Neural crest cell (in vitro differentiated cells): ENCODE results near the gene PCDHGB3. TPM values are rescaled to one million over a fixed set of nuclear protein-coding genes. Genes with fewer than 3 reads are reported as not detected.
"Not testable (repeated sequence)": the region's sequence is repeated elsewhere in the genome, so short reads cannot be mapped to it uniquely, and the experiment has no call there.

Experiments
- DNase-seq: peaks from one replicate; pipeline ENCODE4 v3.0.0; 2021; ENCODE audit warnings: low read depth, mixed read lengths, low spot score
- H3K27ac Mint-ChIP-seq: one replicate; pipeline ENCODE4 v1.8.0; 2021; ENCODE audit warnings: mild to moderate bottlenecking, mixed read lengths; ENCODE audit not compliant: unreplicated experiment
- H3K27me3 Mint-ChIP-seq: 2 replicates; pipeline ENCODE4 v1.8.0; 2021; ENCODE audit warnings: low read depth, mild to moderate bottlenecking, mixed read lengths
- H3K36me3 Mint-ChIP-seq: 2 replicates; pipeline ENCODE4 v1.8.0; 2021; ENCODE audit warnings: low read depth, mild to moderate bottlenecking, mixed read lengths
- H3K4me1 Mint-ChIP-seq: 2 replicates; pipeline ENCODE4 v1.8.0; 2021; ENCODE audit warnings: mixed read lengths
- H3K4me3 Mint-ChIP-seq: one replicate; pipeline ENCODE4 v1.8.0; 2021; ENCODE audit warnings: mild to moderate bottlenecking, mixed read lengths
- H3K9me3 Mint-ChIP-seq: 2 replicates; pipeline ENCODE4 v1.8.0; 2021; ENCODE audit warnings: mixed read lengths
- CTCF ChIP-seq: fragments of 200-600 bp; sonication (generic); conservative IDR thresholded peaks from 2 replicates; pipeline ENCODE4 v1.5.0; 2021; ENCODE audit warnings: antibody characterized with exemption, mild to moderate bottlenecking
- long read RNA-seq: library from polyadenylated mRNA; unstranded; transcript quantifications from one replicate; pipeline ENCODE4 v2.0.0, GENCODE V29; 2020
- total RNA-seq: library from RNA; stranded (reverse); gene quantifications from 2 replicates; pipeline ENCODE4 v1.2.1, GENCODE V29; 2021

Gene PCDHGB3
- 0.51 and 0.71 TPM in 2 replicates for total RNA-seq
- long read RNA-seq = 0 reads

GRCh38 chr5:141369994-141370848 is at the start of gene PCDHGB3:
PCDHGB3 (plus strand) TSS chr5:141370242; CDS start chr5:141370395, 153 bp downstream.
- TF ChIP-seq CTCF = no peak
- Mint-ChIP-seq H3K27ac (no peak within 1 kb of the TSS), H3K4me1 (no peaks in the 10 kb centered on the region), H3K27me3 (no peaks in the 10 kb centered on the region), H3K9me3 (peaks cover 20% of the 10 kb centered on the region), H3K36me3 (peaks cover 26% of the 10 kb centered on the region), H3K4me3 (no peak within 1 kb of the TSS)
- DNase-seq = no peak

- Mint-ChIP-seq H3K4me1 (peaks cover 24% of the 10 kb centered on the region), H3K9me3 (peaks cover 28% of the 10 kb centered on the region), H3K27me3 (peaks cover 12% of the 10 kb centered on the region), H3K4me3 (peak overlapping the region; percentile 94), H3K27ac (no peak overlapping the region), H3K36me3 (peaks cover 49% of the 10 kb centered on the region)
- no peak for TF ChIP-seq CTCF
- DNase-seq = no peak
These were observed 47.8 kb upstream of the PCDHGB3 start for GRCh38 chr5:141322261-141322660.

GRCh38 chr5:141326088-141326854 is 43.8 kb upstream of the PCDHGB3 start:
- no peak for DNase-seq

GRCh38 chr5:141328231-141328630 is 41.8 kb upstream of the PCDHGB3 start:
- no peak for DNase-seq
- H3K9me3 Mint-ChIP-seq = peaks cover 11% of the 10 kb centered on the region
- H3K36me3 Mint-ChIP-seq = peaks cover 23% of the 10 kb centered on the region
- H3K4me1 Mint-ChIP-seq = no peaks in the 10 kb centered on the region
- no peak overlapping the region for H3K4me3 Mint-ChIP-seq
- H3K27me3 Mint-ChIP-seq = peaks cover 2% of the 10 kb centered on the region
- H3K27ac Mint-ChIP-seq = no peak overlapping the region
- TF ChIP-seq CTCF = no peak

More at GRCh38 chr5:141326088-141326854, 43.8 kb upstream of the PCDHGB3 start:
- Mint-ChIP-seq H3K27me3 (peaks cover 2% of the 10 kb centered on the region), H3K4me1 (no peaks in the 10 kb centered on the region), H3K27ac (peak overlapping the region; percentile 92), H3K4me3 (peak overlapping the region; percentile 62), H3K36me3 (peaks cover 28% of the 10 kb centered on the region), H3K9me3 (peaks cover 11% of the 10 kb centered on the region)
- TF ChIP-seq CTCF = peak; percentile 64

GRCh38 chr5:141330299-141331080 is 39.6 kb upstream of the PCDHGB3 start, which contains the start of gene PCDHGA1:
PCDHGA1 (plus strand) TSS chr5:141330514.
- no peak for DNase-seq
- H3K27me3 Mint-ChIP-seq = peaks cover 2% of the 10 kb centered on the region
- no peak within 1 kb of the TSS for H3K27ac Mint-ChIP-seq
- no peaks in the 10 kb centered on the region for H3K4me1 Mint-ChIP-seq
- TF ChIP-seq CTCF = peak; percentile 34
- no peak within 1 kb of the TSS for H3K4me3 Mint-ChIP-seq
- peaks cover 15% of the 10 kb centered on the region for H3K9me3 Mint-ChIP-seq
- peaks cover 21% of the 10 kb centered on the region for H3K36me3 Mint-ChIP-seq

GRCh38 chr5:141332571-141332970 is 37.5 kb upstream of the PCDHGB3 start:
- H3K4me1 Mint-ChIP-seq, H3K4me3 Mint-ChIP-seq, DNase-seq, H3K27ac Mint-ChIP-seq, H3K27me3 Mint-ChIP-seq: not testable (repeated sequence)
- Mint-ChIP-seq H3K36me3 (peaks cover 23% of the 10 kb centered on the region), H3K9me3 (peaks cover 20% of the 10 kb centered on the region)
